Natural killer cell (primary cell): ENCODE measurements around the gene MBNL1. TPM values are rescaled to one million over a fixed set of nuclear protein-coding genes. Genes with fewer than 3 reads are reported as not detected.

ENCODE experiments used
- ATAC-seq, 3 donors: fragments of 150-1000 bp in 2 of 3; fragments of 200-7000 bp in 1 of 3; cut with Tn5 transposase; 1 replicate in 1 of 3; 2 replicates in 2 of 3; pipeline ENCODE4 v1.10.0; 2021; ENCODE audit warnings: mild to moderate bottlenecking in 2 of 3, moderate library complexity in 2 of 3
- DNase-seq, 2 donors: peaks; one replicate each; pipeline versions ENCODE4 v3.0.0 to v3.0.0-alpha.2; 2013 to 2021; ENCODE audit warnings: mixed read lengths in 1 of 2
- H3K27ac ChIP-seq: one replicate; pipeline ENCODE4 v1.5.1; 2013; ENCODE audit warnings: mild to moderate bottlenecking, low read length
- H3K27me3 ChIP-seq: one replicate; pipeline ENCODE4 v1.6.1; 2013; ENCODE audit warnings: low read length; ENCODE audit not compliant: control insufficient read depth, insufficient read depth
- H3K36me3 ChIP-seq: one replicate; pipeline ENCODE4 v1.6.1; 2013; ENCODE audit warnings: low read length; ENCODE audit not compliant: control insufficient read depth, insufficient read depth
- H3K4me1 ChIP-seq: one replicate; pipeline ENCODE4 v1.6.1; 2013; ENCODE audit warnings: low read length; ENCODE audit not compliant: control insufficient read depth, insufficient read depth
- H3K4me3 ChIP-seq: one replicate; pipeline ENCODE4 v1.5.1; 2013; ENCODE audit warnings: low read length
- H3K9me3 ChIP-seq: one replicate; pipeline ENCODE4 v1.6.1; 2013; ENCODE audit warnings: low read length; ENCODE audit not compliant: control insufficient read depth, insufficient read depth
- H3K27ac Mint-ChIP-seq, 2 donors: one replicate each; pipeline ENCODE4 v1.8.0; 2022; ENCODE audit warnings: mild to moderate bottlenecking in 2 of 2, mixed read lengths in 2 of 2, moderate library complexity in 1 of 2
- H3K27me3 Mint-ChIP-seq, 2 donors: one replicate each; pipeline ENCODE4 v1.8.0; 2022; ENCODE audit warnings: low read depth in 2 of 2, mixed read lengths in 2 of 2
- H3K36me3 Mint-ChIP-seq: one replicate; pipeline ENCODE4 v1.8.0; 2022; ENCODE audit warnings: mixed read lengths
- H3K4me1 Mint-ChIP-seq, 2 donors: one replicate each; pipeline ENCODE4 v1.8.0; 2022; ENCODE audit warnings: mixed read lengths in 2 of 2
- H3K4me3 Mint-ChIP-seq: one replicate; pipeline ENCODE4 v1.8.0; 2022; ENCODE audit warnings: mild to moderate bottlenecking, moderate library complexity, mixed read lengths
- H3K9me3 Mint-ChIP-seq, 2 donors: one replicate each; pipeline ENCODE4 v1.8.0; 2022; ENCODE audit warnings: mixed read lengths in 2 of 2
- WGBS: methylation state at CpG from one replicate; pipeline ENCODE4 v1.1.7; 2013; ENCODE audit warnings: missing lambda C conversion rate; ENCODE audit not compliant: insufficient coverage; 5-methylcytosine and 5-hydroxymethylcytosine counted together
- intact Hi-C: fragments of 100-400 bp; cut with micrococcal nuclease; formaldehyde crosslinking; loops from one replicate; pipeline ENCODE4 v1.14.2; 2022
- total RNA-seq, 4 donors: library from RNA; stranded (reverse); fragments of 120-200 nt in 1 of 4; gene quantifications; one replicate each; pipeline versions ENCODE4 v1.2.3 to v1.2.4, GENCODE V29; 2013 to 2022
- TF ChIP-seq, protein P1 (sequence below): fragments of 200-600 bp; IDR thresholded peaks from one replicate; pipeline ENCODE4 v1.8.0; 2022; ENCODE audit warnings: antibody characterized with exemption

MBNL1 gene
- total RNA-seq, 3 donors from 2014 or later (not counting 1 experiment from before 2014, with no cell fraction given) = 600 to 704 (median 607) TPM

DNA sequence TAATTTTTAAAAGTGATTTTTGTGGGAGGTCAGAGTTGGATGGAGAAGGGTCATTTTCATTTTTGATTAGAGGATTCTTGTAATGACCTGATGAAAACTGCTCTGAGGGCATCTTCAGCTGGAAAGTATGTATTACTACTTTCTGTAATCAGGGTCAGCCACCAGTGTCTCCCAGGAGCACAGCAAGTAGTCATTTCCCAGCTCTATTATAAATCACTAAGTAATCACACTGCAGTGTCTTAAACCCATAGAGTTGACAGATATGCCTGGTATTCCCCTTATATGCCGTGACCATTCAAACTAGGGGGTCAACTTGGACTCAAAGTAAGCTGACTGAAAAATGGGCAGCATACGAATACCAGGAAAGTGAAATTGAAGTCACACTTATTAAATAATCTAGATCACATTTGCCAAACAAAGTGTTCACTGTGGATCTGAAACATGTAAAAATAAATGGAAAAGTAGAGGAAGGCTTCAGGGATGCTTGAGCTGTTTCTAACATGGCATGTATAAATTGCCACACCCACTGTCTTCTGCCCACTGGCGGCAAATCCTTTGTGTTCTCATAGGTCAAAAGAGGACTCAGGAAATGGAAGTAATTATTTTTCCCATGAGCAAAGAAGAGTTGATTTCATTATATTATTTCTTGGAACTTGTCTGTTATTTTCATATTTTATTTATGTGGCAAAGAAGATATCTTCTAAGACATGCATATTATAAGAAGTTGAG lies 105.7 kb downstream of the MBNL1 start:
- TF ChIP-seq, protein P1, sequence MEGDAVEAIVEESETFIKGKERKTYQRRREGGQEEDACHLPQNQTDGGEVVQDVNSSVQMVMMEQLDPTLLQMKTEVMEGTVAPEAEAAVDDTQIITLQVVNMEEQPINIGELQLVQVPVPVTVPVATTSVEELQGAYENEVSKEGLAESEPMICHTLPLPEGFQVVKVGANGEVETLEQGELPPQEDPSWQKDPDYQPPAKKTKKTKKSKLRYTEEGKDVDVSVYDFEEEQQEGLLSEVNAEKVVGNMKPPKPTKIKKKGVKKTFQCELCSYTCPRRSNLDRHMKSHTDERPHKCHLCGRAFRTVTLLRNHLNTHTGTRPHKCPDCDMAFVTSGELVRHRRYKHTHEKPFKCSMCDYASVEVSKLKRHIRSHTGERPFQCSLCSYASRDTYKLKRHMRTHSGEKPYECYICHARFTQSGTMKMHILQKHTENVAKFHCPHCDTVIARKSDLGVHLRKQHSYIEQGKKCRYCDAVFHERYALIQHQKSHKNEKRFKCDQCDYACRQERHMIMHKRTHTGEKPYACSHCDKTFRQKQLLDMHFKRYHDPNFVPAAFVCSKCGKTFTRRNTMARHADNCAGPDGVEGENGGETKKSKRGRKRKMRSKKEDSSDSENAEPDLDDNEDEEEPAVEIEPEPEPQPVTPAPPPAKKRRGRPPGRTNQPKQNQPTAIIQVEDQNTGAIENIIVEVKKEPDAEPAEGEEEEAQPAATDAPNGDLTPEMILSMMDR = no peak
- Mint-ChIP-seq H3K4me1 (peaks cover 66 to 78% of the 10 kb centered on the region in 2 donors), H3K27ac (peak overlapping the region; percentile 85 to 94), H3K4me3 (no peak overlapping the region), H3K36me3 (no peaks in the 10 kb centered on the region), H3K9me3 (no peaks in the 10 kb centered on the region), H3K27me3 (no peaks in the 10 kb centered on the region)
- Histone ChIP-seq H3K36me3 (peaks cover 24% of the 10 kb centered on the region), H3K9me3 (no peaks in the 10 kb centered on the region), H3K27ac (no peak overlapping the region), H3K4me3 (no peak overlapping the region), H3K27me3 (no peaks in the 10 kb centered on the region), H3K4me1 (peaks cover 32% of the 10 kb centered on the region)
- 91% methylated on average over 1 of the region's 3 CpGs for WGBS
- ATAC-seq (no peak), DNase-seq (no peak)
- intact Hi-C loops = no loop called here

DNA sequence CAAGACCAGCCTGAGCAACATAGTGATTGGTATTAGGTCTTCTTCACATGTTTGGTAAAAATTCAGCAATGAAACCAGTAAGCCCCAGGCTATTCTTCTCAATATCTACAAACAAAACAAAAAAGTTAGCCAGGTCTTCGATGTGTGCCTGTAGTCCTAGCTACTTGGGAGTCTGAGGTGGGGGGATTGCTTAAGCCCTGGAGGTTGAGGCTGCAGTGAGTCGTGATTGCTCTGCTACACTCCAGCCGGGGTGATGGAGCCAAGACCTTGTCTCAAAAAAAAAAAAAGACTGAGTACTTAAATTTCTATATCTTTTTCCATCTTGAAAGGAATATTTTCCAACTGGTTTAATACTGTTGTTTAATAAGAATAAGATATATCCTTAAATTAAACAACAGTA lies 106.8 kb downstream of the MBNL1 start:
- no peaks in the 10 kb centered on the region for H3K36me3 Mint-ChIP-seq
- no peak overlapping the region for H3K27ac ChIP-seq

DNA sequence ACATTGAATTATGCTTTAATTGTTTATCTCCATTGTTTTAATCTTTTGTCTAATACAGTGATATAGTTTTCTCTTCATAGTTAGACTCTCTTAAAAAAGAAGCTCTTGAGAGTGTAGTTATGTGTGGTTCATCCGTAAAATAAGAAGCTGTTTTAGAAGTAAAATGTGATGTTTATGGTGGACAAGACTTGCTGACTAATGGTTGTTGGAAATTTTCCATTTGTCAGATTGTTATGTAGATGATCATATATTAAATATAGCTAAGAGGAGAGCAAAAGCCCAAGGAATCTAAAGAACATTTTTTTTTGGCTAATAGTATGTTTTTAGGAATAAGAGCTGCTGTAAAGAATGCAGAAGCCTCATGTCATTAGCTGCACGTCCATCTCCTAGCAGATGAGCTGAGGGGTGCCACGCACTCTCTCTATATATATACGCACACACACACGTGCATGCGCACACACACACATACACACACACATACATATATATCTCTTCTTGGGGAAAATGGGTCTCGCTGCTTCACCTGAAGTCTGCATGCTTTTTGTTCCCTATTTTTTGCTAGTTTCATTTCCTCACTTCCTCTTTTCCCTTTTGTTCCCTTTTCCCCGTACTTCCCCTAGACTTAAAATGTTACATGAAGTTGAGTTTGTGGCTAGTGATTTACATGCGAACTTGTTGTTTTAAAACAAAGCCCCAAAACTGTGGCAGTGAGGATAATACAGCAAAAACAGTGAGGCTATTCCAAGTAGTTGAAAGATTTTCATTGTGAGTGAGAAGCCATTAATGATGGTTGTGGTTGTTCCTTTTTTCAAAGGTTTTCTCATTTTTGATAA lies 107.8 kb downstream of the MBNL1 start:
- TF ChIP-seq, protein P1 = no peak
- DNase-seq = peak in 1 of 2 donors; percentile 39
- peak overlapping the region; percentile 59 for H3K4me3 Mint-ChIP-seq
- Histone ChIP-seq H3K4me1 (peaks cover 27% of the 10 kb centered on the region), H3K27ac (peak overlapping the region; percentile 58), H3K9me3 (no peaks in the 10 kb centered on the region), H3K4me3 (no peak overlapping the region), H3K36me3 (peaks cover 27% of the 10 kb centered on the region), H3K27me3 (no peaks in the 10 kb centered on the region)
- no peaks in the 10 kb centered on the region for H3K27me3 Mint-ChIP-seq
- intact Hi-C loops = no loop called here
- no peaks in the 10 kb centered on the region for H3K9me3 Mint-ChIP-seq
- peak overlapping the region; percentile 85 to 94 for H3K27ac Mint-ChIP-seq
- no peaks in the 10 kb centered on the region for H3K36me3 Mint-ChIP-seq
- peaks cover 49 to 69% of the 10 kb centered on the region in 2 donors for H3K4me1 Mint-ChIP-seq
- ATAC-seq = peak; percentile 49 to 71 (median 55)
- WGBS = 40% methylated on average over 8 of the region's 9 CpGs

More for the DNA sequence above, 106.8 kb downstream of the MBNL1 start:
- TF ChIP-seq, protein P1 = no peak
- Mint-ChIP-seq H3K4me3 (no peak overlapping the region), H3K27ac (peak overlapping the region; percentile 85 to 94), H3K4me1 (peaks cover 60 to 78% of the 10 kb centered on the region in 2 donors), H3K9me3 (no peaks in the 10 kb centered on the region), H3K27me3 (no peaks in the 10 kb centered on the region)
- intact Hi-C loops = no loop called here
- Histone ChIP-seq H3K36me3 (peaks cover 25% of the 10 kb centered on the region), H3K27me3 (no peaks in the 10 kb centered on the region), H3K4me1 (peaks cover 32% of the 10 kb centered on the region), H3K4me3 (no peak overlapping the region), H3K9me3 (no peaks in the 10 kb centered on the region)
- DNase-seq (no peak), ATAC-seq (no peak)
- WGBS = no CpG with 5 or more reads among the region's 3 CpGs
